HG03432 (cell line): ENCODE data around the gene AUNIP.

ENCODE experiments used
- ATAC-seq: cut with Tn5 transposase; IDR thresholded peaks from one replicate; pipeline ENCODE4 v1.9.1; 2021; ENCODE audit warnings: mild to moderate bottlenecking, moderate library complexity; ENCODE audit not compliant: unreplicated experiment

The AUNIP gene

DNA sequence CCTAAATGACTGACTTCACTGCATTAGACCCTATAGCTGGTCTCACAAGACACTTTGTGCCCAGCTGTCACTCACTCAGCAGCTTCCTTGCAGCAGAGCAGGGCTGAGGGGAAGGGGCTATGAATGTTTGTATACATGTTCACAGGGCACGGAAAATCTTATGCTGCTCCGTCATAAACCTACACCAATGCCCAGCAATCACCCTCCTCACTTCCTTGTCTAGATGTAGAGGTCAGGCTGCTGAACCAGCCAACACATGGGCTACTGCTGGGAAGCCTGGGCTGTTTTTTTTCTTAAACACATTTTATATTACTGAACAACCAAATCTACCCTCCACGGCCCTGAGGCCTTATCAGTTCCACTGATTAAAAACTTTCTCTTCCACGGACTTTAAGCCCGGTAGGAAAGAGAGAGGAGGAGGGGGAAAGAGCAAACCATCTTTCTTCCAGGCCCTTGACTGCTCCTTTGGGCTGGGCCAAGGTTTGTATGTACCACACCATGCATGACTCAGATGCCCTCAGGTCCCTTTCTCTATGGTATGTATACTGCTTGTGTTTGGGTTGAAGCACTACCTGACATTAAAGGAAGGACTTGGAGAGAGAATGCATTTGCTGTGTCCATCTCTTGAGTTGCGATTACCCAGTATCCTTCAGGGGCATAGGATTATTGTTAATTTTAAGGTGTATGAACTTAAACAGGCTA, 26.8 kb downstream of the AUNIP start:
- ATAC-seq: no peak

- no peak for ATAC-seq
These were observed 27.6 kb downstream of the AUNIP start for GRCh38 chr1:25831569-25832196.

GRCh38 chr1:25829046-25829445, 30.2 kb downstream of the AUNIP start:
- ATAC-seq: no peak

- no peak for ATAC-seq
These were observed 30.8 kb downstream of the AUNIP start for GRCh38 chr1:25828491-25828890.

GRCh38 chr1:25826571-25826970, 32.7 kb downstream of the AUNIP start:
- no peak for ATAC-seq

DNA sequence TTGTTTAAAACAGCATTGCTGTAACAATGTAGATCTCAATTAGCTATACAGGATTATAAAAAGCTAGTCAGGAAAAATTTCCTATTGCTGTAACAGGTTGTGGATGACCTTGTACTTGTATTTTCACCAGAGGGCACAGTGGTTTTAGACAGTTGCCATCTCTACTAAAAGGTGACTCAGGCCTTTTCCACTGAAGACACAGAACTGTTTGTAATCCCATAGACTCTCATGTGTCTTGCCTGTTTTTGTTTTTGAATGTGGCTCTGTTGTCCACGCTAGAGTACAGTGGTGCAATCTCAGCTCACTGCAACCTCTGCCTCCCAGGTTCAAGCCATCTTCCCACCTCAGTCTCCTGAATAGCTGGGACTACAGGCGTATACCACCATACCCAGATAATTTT, 33.7 kb downstream of the AUNIP start:
- ATAC-seq: no peak

DNA sequence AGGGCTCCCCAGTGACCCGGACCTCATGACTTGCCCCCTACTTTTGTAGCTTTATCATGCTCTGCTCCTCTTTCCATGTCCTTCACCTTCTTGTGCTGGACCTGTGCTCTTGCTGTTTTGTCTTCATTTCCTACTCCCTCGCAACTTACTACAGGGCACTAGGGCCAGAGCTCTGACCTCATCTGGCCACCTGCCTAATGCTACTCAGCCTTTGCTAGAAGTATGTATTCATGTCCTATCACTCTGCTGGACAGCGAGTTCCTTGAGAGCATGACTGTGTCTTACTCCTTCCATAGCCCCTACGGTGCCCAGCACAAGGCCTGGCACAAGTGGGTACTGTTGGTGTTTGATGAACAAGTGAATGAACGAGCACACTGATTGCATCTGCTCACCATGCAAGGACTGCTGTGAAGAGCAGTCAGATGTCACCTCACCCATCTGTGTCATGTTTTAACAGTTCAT, 37.6 kb downstream of the AUNIP start:
- ATAC-seq: no peak

DNA sequence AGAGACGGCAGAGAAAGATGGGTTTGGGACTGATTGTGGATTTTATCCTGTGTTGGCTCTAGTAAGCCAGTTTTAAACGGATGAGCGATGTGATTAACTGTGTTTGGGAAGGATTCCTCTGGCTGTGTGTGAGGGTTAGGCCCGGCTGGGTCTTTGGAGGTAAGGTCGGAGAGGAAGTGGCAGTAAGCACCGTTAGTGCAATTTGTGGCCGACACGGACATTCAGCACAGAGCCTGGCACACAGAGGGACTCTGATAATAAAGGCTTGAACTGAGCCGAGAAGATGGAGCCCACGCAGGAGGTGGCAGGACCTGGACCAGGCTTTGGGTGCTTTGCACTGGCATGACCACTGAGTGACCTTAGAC, 38.2 kb downstream of the AUNIP start:
- ATAC-seq: no peak

DNA sequence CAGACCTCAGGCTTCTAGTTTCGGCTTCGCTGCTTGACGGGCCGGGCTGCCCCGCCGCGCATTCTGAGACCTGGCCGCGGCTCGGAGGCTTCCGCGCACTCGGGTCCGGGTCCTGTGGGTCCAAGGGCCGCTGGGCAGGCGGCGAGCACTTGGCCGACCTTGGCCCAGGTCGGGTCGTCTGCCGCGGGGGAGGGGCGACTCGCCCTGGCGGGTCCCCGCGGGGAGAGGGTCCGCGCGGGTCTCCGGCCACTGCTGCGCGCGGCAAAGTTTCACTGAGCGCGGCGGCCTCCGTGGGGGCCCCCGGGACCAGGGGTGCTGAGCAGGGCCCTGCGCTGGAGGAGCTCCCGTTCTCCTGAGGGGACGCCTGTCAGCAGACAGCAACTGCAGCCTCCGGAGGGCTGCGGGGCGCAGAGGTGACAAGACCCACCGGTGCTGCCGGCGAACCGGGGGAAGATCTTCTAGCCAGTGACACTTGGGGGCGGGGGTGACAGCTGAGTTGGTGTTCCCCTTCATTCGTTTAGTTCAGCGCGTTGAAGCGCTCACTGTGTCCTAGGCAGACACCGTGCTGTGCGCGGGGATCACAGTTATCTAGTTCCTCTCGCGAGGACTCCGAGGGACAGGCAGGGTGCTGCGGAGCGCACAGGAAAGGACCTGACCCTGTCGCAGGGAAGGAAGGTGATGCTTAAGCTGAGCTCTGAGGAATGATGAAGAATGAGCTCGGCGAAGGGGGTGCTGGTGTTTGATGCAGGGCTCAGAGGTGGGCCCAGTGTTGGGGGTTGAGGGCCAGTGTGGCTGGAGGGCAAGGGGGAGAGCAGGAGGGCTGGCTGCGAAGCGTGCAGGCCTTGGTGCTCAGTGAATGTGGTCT, 38.8 kb downstream of the AUNIP start:
- ATAC-seq: peak; percentile 48

DNA sequence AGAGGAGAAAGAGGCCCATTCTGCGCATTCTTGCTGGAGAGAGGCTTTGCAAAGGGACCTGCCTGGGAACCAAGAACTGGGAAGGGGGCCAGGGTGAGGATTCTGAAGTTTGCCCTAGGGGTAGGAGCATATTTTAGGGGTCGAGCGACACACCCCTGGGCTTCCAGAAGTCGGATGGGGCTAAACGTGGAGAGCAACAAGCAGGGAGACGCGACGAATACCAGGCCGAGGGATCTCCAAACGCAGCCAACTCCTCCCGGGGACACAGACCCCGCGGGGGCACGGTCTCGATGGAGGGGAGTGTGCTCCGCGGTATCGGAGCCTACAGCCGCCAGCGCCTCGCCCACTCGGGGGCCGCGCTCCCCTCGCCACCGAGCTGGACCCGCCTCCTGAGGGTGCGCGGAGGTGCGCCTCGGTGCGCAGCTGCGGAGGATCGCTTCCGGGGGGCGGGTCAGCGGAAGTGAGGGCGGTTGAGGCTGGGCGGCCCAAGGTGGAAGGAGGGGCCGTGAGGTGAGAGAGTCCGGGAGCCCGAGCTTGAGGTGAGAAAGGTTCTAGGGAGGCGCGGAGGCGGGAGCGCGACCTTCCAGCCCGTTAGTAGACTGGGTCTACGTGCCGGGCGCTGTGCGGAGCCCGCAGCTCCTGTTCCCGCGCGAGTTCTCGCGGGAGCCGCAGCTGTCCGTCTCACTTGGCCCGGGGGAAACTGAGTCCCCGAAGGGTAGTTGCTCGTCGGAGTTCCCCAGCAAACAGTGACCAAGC, 39.6 kb downstream of the AUNIP start, which contains the start of gene MTFR1L:
Gene MTFR1L (plus strand): TSS at position 464 of the 756 bp plus-strand sequence. CDS start 3,151 bp downstream, outside the sequence.
- ATAC-seq: peak; percentile 84

DNA sequence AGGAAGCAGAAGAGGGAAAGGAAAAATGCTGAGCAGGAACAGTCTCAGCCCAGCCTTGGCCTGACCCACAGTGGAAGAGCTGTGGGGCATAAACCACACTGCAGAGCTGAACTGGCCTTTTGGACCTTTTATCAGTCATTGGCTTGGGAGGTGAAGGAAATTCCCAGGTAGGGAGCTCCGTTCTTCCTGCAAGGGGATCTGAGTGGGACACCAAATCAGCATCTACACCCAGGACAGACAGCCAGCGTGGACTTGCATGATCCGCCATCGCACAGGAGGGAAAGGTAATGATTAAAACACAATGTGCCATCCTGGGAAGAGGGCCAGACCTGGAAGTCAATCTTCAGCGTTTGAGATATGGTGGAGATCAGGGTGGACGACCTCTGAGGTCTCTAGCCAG, 40.7 kb downstream of the AUNIP start:
- ATAC-seq: no peak

DNA sequence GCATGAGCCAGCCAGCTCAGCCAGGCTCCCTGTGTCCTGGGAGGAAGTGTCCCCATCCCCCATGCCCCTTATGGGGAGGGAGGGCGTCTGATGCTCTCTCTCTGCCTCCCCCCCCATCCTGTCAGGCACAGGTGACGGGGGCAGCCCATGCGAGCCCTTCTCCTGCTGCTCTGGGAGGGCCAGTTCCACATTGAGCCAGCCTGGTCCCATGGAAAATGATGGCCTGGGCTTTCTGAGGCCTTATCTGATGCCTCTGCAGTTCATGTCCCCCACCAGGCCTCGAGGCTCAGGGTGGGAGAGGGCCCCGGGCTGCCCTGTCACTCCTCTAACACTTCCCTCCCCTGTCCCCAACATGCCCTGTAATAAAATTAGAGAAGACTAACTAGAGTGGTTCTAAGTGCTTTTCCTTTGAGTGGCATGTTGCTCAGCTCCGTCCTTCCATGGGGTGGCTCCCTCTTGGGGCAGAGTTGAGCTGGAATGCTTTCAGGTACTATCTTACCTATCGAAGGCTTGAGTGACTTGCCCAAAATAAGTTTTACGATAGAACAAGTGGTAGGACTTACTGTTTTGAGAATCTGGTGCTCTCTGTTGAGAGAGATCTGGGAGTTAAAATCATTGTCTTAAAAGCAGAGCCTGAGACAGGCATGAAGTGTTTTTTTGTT, 41.3 kb downstream of the AUNIP start:
- no peak for ATAC-seq

- no peak for ATAC-seq
These were observed 43.0 kb downstream of the AUNIP start for GRCh38 chr1:25816112-25816718.

GRCh38 chr1:25815208-25816111, 43.8 kb downstream of the AUNIP start:
- ATAC-seq: no peak

DNA sequence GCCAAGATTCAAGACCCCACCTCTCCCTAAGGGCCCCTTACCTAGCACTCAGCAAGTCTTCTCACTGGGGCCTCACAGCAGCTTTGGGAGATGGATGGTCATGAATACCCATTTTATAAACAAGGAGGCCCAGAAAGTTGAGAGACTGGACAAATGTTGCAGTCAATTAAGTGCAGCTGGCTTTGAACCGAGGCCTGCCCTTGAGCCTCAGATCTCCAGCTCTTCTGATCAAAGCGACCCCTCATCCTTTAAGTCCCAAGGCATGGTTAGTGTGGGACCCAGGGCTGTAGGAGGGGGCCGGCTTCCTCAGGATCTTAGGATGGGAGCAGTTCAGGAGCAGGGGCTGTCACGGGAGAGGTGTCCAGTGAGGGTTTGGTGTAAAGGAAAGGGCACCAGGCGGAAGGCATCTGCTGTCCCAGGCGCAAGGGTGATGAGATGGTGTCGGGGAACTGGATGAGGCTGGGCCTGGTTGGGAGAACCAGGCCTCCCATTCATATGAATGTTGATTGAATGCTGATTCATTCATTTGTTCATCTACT, 44.6 kb downstream of the AUNIP start:
- no peak for ATAC-seq

- ATAC-seq: no peak
These were observed 45.4 kb downstream of the AUNIP start for GRCh38 chr1:25813734-25814471.

- no peak for ATAC-seq
These were observed 46.1 kb downstream of the AUNIP start for GRCh38 chr1:25813071-25813733.
